ENCODE results near the gene CLDN4. TPM values are rescaled to one million over a fixed set of nuclear protein-coding genes. Genes with fewer than 3 reads are reported as not detected.
"Not testable (repeated sequence)": the region's sequence is repeated elsewhere in the genome, so short reads cannot be mapped to it uniquely, and the experiment has no call there.

The CLDN4 gene
- total RNA-seq, 1 experiment from 2014 or later, result 249 TPM

DNA sequence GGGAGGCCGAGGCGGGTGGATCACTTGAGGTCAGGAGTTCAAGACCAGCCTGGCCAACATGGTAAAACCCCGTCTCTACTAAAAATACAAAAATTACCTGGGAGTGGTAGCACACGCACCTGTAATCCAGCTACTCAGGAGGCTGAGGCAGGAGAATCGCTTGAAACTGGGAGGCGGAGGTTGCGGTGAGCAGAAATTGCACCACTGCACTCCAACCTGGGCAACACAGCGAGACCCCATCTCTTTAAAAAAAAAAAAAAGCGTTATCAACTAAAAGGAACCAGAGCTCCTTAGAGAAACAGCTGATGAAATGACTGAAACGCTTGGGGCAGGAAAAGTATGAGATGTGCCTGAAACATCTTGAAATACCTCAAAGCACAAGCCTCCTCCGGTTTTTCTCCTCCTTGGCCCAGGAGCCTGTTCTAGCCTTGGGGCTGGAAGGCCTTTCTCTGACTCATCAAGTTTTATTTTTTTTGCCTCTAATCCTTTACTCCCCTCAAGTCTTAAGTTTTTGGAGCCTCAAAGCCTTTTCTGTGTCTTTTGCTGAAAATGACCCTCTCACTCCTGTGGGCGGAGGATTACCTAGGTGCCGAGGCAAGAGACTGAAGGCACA, 14.2 kb downstream of the CLDN4 start:
- Mint-ChIP-seq H3K9me3 (ENCODE audit: unreplicated experiment) (no peaks in the 10 kb centered on the region), H3K27ac (ENCODE audit: unreplicated experiment) (no peak overlapping the region), H3K36me3 (ENCODE audit: insufficient read depth, unreplicated experiment) (peaks cover 6% of the 10 kb centered on the region), H3K4me3 (ENCODE audit: unreplicated experiment) (no peak overlapping the region), H3K27me3 (ENCODE audit: insufficient read depth, unreplicated experiment) (no peaks in the 10 kb centered on the region), H3K4me1 (ENCODE audit: low read depth, unreplicated experiment) (peaks cover 31% of the 10 kb centered on the region)
- ChIA-PET CTCF (no interaction called here), POLR2A (no interaction called here)
- intact Hi-C loops (cut with micrococcal nuclease; ENCODE audit: unreplicated experiment), result no loop called here
- no peaks in the 10 kb centered on the region for H3K27me3 ChIP-seq (replicated peaks; ENCODE audit: control insufficient read depth, insufficient read depth, low read length)
- TF ChIP-seq, protein P1, sequence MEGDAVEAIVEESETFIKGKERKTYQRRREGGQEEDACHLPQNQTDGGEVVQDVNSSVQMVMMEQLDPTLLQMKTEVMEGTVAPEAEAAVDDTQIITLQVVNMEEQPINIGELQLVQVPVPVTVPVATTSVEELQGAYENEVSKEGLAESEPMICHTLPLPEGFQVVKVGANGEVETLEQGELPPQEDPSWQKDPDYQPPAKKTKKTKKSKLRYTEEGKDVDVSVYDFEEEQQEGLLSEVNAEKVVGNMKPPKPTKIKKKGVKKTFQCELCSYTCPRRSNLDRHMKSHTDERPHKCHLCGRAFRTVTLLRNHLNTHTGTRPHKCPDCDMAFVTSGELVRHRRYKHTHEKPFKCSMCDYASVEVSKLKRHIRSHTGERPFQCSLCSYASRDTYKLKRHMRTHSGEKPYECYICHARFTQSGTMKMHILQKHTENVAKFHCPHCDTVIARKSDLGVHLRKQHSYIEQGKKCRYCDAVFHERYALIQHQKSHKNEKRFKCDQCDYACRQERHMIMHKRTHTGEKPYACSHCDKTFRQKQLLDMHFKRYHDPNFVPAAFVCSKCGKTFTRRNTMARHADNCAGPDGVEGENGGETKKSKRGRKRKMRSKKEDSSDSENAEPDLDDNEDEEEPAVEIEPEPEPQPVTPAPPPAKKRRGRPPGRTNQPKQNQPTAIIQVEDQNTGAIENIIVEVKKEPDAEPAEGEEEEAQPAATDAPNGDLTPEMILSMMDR (IDR thresholded peaks at IDR 0.05; ENCODE audit: insufficient read depth in 1 of 2, low read depth in 1 of 2, low read length in 1 of 2, severe bottlenecking in 1 of 2, unreplicated experiment in 1 of 2), result no peak
- H3K4me3 ChIP-seq (ENCODE audit: low read depth, low read length), result no peak overlapping the region
- H3K36me3 ChIP-seq (ENCODE audit: control insufficient read depth, insufficient read depth, low read length), result no peaks in the 10 kb centered on the region
- H3K9me3 ChIP-seq, result no peaks in the 10 kb centered on the region
- no peak for DNase-seq
- no TSS peak for BruUV-seq (replicated peaks)
- H3K4me1 ChIP-seq, result peaks cover 15% of the 10 kb centered on the region; the same call in 1 of the 2 replicates

DNA sequence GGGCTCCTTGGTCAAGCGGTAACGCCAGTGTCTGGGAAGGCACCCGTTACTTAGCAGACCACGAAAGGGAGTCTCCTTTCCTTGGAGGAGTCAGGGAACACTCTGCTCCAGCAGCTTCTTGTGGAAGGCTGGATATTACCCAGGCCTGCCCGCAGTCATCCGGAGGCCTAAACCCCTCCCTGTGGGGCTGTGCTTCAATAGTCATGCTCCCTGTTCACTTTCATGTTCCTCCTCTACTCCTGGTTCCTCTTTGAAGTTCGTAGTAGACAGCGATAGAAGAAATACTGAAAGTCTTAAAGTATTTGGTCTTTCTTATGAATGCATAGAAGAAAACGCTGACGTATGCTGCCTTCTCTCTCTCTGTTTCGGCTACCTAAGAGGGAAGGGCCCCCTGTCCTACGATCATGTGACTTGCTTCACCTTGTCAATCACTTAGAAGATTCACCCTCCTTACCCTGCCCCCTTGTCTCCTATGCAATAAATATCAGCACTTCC, 15.0 kb downstream of the CLDN4 start:
- POLR2A ChIA-PET; H3K4me3 ChIP-seq (ENCODE audit: low read depth, low read length); DNase-seq; H3K4me3 Mint-ChIP-seq (ENCODE audit: unreplicated experiment); H3K9me3 ChIP-seq; H3K27me3 ChIP-seq (replicated peaks; ENCODE audit: control insufficient read depth, insufficient read depth, low read length); H3K36me3 Mint-ChIP-seq (ENCODE audit: insufficient read depth, unreplicated experiment); H3K36me3 ChIP-seq (ENCODE audit: control insufficient read depth, insufficient read depth, low read length); H3K9me3 Mint-ChIP-seq (ENCODE audit: unreplicated experiment); BruUV-seq (replicated peaks); H3K27ac Mint-ChIP-seq (ENCODE audit: unreplicated experiment); H3K27me3 Mint-ChIP-seq (ENCODE audit: insufficient read depth, unreplicated experiment); intact Hi-C loops (cut with micrococcal nuclease; ENCODE audit: unreplicated experiment); CTCF ChIA-PET: not testable (repeated sequence)
- peaks cover 39% of the 10 kb centered on the region for H3K4me1 Mint-ChIP-seq (ENCODE audit: low read depth, unreplicated experiment)
- H3K4me1 ChIP-seq, result peaks cover 18% of the 10 kb centered on the region

DNA sequence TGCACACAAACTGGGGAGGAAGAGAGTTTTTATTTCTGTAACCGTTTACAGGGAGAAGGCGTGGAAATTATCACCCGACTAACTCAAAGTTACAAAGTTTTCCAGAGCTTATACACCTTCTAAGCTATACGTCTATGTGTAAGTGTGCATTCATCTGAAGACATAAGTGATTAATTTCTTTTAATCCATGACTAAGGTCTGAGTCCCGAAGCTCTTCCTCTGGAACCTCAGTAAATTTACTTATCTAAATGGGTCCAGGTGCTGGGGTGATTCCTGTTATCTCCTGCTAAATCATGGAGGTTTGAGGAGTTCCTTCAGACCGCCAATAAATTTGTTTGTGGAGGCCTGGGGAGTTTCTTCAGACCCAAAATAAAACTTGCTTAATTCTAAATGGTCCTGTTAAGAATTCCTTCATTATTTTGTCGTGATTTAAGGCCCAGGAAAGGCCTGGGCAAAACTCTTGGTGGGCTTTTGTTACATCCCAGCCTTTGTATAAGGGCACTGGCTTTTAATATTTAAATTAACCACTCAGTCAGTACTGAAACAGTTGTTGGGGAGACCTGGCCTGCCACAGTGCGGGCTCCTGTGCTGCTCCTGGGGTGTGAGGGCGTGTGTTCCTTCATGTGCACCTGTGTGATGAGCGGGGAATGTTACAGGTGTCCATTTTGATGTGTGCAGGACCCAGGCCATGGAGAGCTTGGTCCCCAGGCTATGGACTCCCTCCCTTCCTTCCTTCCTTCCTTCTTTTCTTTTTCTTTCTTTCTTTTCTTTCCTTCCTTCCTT, 17.3 kb downstream of the CLDN4 start:
- H3K27ac Mint-ChIP-seq (ENCODE audit: unreplicated experiment), result peak overlapping the region; percentile 69
- no peak for DNase-seq
- Histone ChIP-seq H3K9me3 (no peaks in the 10 kb centered on the region), H3K4me1 (peaks cover 29% of the 10 kb centered on the region), H3K4me3 (ENCODE audit: low read depth, low read length) (no peak overlapping the region), H3K36me3 (ENCODE audit: control insufficient read depth, insufficient read depth, low read length) (no peaks in the 10 kb centered on the region), H3K27me3 (replicated peaks; ENCODE audit: control insufficient read depth, insufficient read depth, low read length) (no peaks in the 10 kb centered on the region)
- H3K9me3 Mint-ChIP-seq (ENCODE audit: unreplicated experiment), result no peaks in the 10 kb centered on the region
- ChIA-PET POLR2A (no interaction called here), CTCF (interaction anchor here (0.6 kb wide), 1 partner anchor 23 kb away, joined by 3 read pairs; no protein-coding TSS in a partner anchor)
- H3K27me3 Mint-ChIP-seq (ENCODE audit: insufficient read depth, unreplicated experiment), result no peaks in the 10 kb centered on the region
- TF ChIP-seq, protein P1 (IDR thresholded peaks at IDR 0.05; ENCODE audit: insufficient read depth in 1 of 2, low read depth in 1 of 2, low read length in 1 of 2, severe bottlenecking in 1 of 2, unreplicated experiment in 1 of 2), result no peak
- H3K4me3 Mint-ChIP-seq (ENCODE audit: unreplicated experiment), result no peak overlapping the region
- no peaks in the 10 kb centered on the region for H3K36me3 Mint-ChIP-seq (ENCODE audit: insufficient read depth, unreplicated experiment)
- intact Hi-C loops (cut with micrococcal nuclease; ENCODE audit: unreplicated experiment), result no loop called here
- peaks cover 56% of the 10 kb centered on the region for H3K4me1 Mint-ChIP-seq (ENCODE audit: low read depth, unreplicated experiment)
- no TSS peak for BruUV-seq (replicated peaks)
